GM23338 (cell line): ENCODE measurements around the gene CCDC117.
"Not testable (repeated sequence)": the region's sequence is repeated elsewhere in the genome, so short reads cannot be mapped to it uniquely, and the experiment has no call there.

Experiments used
- EZH2 ChIP-seq: fragments of 200-600 bp; sonication (generic); IDR thresholded peaks from one replicate; pipeline ENCODE4 v1.8.0; 2017; ENCODE audit warnings: antibody characterized with exemption, mild to moderate bottlenecking, low read depth; ENCODE audit not compliant: unreplicated experiment
- POLR2AphosphoS5 ChIP-seq: IDR thresholded peaks from 2 replicates; pipeline ENCODE4 v1.6.1; 2016; ENCODE audit warnings: antibody characterized with exemption, low read depth
- ZNF331 ChIP-seq: fragments of 250-450 bp; sonication (Bioruptor Pico); IDR thresholded peaks from 2 replicates; pipeline ENCODE4 v1.5.0; 2020; ENCODE audit warnings: low read depth, mild to moderate bottlenecking, moderate library complexity
- TF ChIP-seq, protein P1 (sequence below), 2 experiments: fragments of 200-600 bp in 1 of 2; sonication (generic) in 1 of 2; conservative IDR thresholded peaks; 2 replicates each; pipeline versions ENCODE4 v1.5.1 to v1.6.1; 2016 to 2017; ENCODE audit warnings: antibody characterized with exemption in 2 of 2, low read depth in 2 of 2, mild to moderate bottlenecking in 2 of 2, moderate library complexity in 1 of 2

DNA sequence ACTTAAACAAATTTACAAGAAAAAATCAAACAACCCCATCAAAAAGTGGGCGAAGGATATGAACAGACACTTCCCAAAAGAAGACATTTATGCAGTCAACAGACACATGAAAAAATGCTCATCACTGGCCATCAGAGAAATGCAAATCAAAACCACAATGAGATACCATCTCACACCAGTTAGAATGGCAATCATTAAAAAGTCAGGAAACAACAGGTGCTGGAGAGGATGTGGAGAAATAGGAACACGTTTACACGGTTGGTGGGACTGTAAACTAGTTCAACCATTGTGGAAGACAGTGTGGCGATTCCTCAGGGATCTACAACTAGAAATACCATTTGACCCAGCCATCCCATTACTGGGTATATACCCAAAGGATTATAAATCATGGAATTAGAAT is 53.9 kb downstream of the CCDC117 start:
- TF ChIP-seq, protein P1, sequence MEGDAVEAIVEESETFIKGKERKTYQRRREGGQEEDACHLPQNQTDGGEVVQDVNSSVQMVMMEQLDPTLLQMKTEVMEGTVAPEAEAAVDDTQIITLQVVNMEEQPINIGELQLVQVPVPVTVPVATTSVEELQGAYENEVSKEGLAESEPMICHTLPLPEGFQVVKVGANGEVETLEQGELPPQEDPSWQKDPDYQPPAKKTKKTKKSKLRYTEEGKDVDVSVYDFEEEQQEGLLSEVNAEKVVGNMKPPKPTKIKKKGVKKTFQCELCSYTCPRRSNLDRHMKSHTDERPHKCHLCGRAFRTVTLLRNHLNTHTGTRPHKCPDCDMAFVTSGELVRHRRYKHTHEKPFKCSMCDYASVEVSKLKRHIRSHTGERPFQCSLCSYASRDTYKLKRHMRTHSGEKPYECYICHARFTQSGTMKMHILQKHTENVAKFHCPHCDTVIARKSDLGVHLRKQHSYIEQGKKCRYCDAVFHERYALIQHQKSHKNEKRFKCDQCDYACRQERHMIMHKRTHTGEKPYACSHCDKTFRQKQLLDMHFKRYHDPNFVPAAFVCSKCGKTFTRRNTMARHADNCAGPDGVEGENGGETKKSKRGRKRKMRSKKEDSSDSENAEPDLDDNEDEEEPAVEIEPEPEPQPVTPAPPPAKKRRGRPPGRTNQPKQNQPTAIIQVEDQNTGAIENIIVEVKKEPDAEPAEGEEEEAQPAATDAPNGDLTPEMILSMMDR (conservative IDR thresholded peaks at IDR 0.05; ENCODE audit: low read depth in 2 of 2), result not testable (repeated sequence)
- TF ChIP-seq ZNF331, EZH2, POLR2AphosphoS5: not testable (repeated sequence)
